Adipose tissue (tissue), 3 donors: ENCODE measurements around the gene NBAS. TPM values are rescaled to one million over a fixed set of nuclear protein-coding genes. Genes with fewer than 3 reads are reported as not detected.

ENCODE experiments used
- H3K27ac ChIP-seq: one replicate; pipeline ENCODE4 v1.5.1; 2013; ENCODE audit warnings: low read depth, low read length
- WGBS, 3 donors: extraction: QIAGEN DNeasy Blood & Tissue Kit; methylation state at CpG; one replicate each; pipeline ENCODE4 v1.1.7; 2013; 5-methylcytosine and 5-hydroxymethylcytosine counted together
- polyA plus RNA-seq, 3 donors: library from polyadenylated mRNA; stranded (reverse); fragments of 200-250 nt; gene quantifications; one replicate each; pipeline ENCODE4 v1.2.3, GENCODE V29; 2013
- donor health status: healthy with polysubstance abuse.
- donor health status: Bipolar disorder and iron deficiency.
- donor health status: healthy.

The NBAS gene
- polyA plus RNA-seq, 3 donors, result 12.7 to 19.8 (median 16.7) TPM

GRCh38 chr2:15565392-15565791 lies 4.3 kb upstream of the NBAS start:
- 77 to 88% (median 87%) methylated on average over 3 of the region's 3 CpGs for WGBS, 3 donors
- H3K27ac ChIP-seq, result no peak overlapping the region

- 78 to 94% (median 91%) methylated on average over 9 of the region's 9 CpGs for WGBS, 3 donors
- no peak overlapping the region for H3K27ac ChIP-seq
Observed at GRCh38 chr2:15563227-15564100, 2.3 kb upstream of the NBAS start.

GRCh38 chr2:15562354-15563031 lies 1.4 kb upstream of the NBAS start:
- 78 to 86% (median 85%) methylated on average over 6 of the region's 6 CpGs for WGBS, 3 donors
- no peak overlapping the region for H3K27ac ChIP-seq

- 3 to 7% (median 6%) methylated on average over 13 of the region's 13 CpGs for WGBS, 3 donors
Observed at GRCh38 chr2:15561574-15562344, 625 bp upstream of the NBAS start.

GRCh38 chr2:15560140-15560987 lies 770 bp downstream of the NBAS start:
- H3K27ac ChIP-seq, result no peak overlapping the region
- WGBS, 3 donors, result 0 to 1% (median 1%) methylated on average over 32 of the region's 32 CpGs

More at GRCh38 chr2:15561574-15562344, 625 bp upstream of the NBAS start:
- no peak overlapping the region for H3K27ac ChIP-seq

GRCh38 chr2:15559379-15560139 lies 1.6 kb downstream of the NBAS start:
- 55 to 75% (median 73%) methylated on average over 6 of the region's 6 CpGs for WGBS, 3 donors
- no peak overlapping the region for H3K27ac ChIP-seq

GRCh38 chr2:15557887-15558311 lies 3.2 kb downstream of the NBAS start:
- no peak overlapping the region for H3K27ac ChIP-seq
- WGBS, 3 donors, result 47 to 64% (median 62%) methylated on average over 5 of the region's 5 CpGs

GRCh38 chr2:15556311-15556930 lies 4.7 kb downstream of the NBAS start:
- H3K27ac ChIP-seq, result no peak overlapping the region
- WGBS, 3 donors, result 89 to 95% (median 94%) methylated on average over 4 of the region's 4 CpGs

GRCh38 chr2:15555760-15556193 lies 5.4 kb downstream of the NBAS start:
- H3K27ac ChIP-seq, result no peak overlapping the region
- WGBS, 3 donors, result 89 to 94% (median 94%) methylated on average over 3 of the region's 3 CpGs

- H3K27ac ChIP-seq, result no peak overlapping the region
- 87 to 91% (median 90%) methylated on average over 5 of the region's 5 CpGs for WGBS, 3 donors
Observed at GRCh38 chr2:15554525-15555218, 6.5 kb downstream of the NBAS start.

- no peak overlapping the region for H3K27ac ChIP-seq
- WGBS, 3 donors, result 91 to 93% (median 92%) methylated on average over 3 of the region's 3 CpGs
Observed at GRCh38 chr2:15553951-15554350, 7.2 kb downstream of the NBAS start.

GRCh38 chr2:15553519-15553918 lies 7.6 kb downstream of the NBAS start:
- no peak overlapping the region for H3K27ac ChIP-seq
- 86 to 95% (median 87%) methylated on average over 1 of the region's 1 CpG for WGBS, 3 donors

- WGBS, 3 donors, result 97 to 99% (median 97%) methylated on average over 2 of the region's 2 CpGs
- H3K27ac ChIP-seq, result no peak overlapping the region
Observed at GRCh38 chr2:15548974-15549373, 12.2 kb downstream of the NBAS start.

GRCh38 chr2:15547115-15547876 lies 13.8 kb downstream of the NBAS start:
- no peak overlapping the region for H3K27ac ChIP-seq
- 91 to 96% (median 95%) methylated on average over 4 of the region's 4 CpGs for WGBS, 3 donors

- H3K27ac ChIP-seq, result no peak overlapping the region
- 91 to 92% (median 92%) methylated on average over 11 of the region's 11 CpGs for WGBS, 3 donors
Observed at GRCh38 chr2:15546297-15547098, 14.6 kb downstream of the NBAS start.
